H1 (cell line): ENCODE results near the gene ACBD6.

Experiments
- RAD21 ChIP-seq, 2 experiments: IDR thresholded peaks in 1 of 2; conservative IDR thresholded peaks in 1 of 2; 2 replicates each; pipeline ENCODE4 v1.6.1; 2011; ENCODE audit warnings: low read depth in 2 of 2, low read length in 2 of 2, improper control_type of control experiment in 1 of 2, inconsistent platforms in 1 of 2, mild to moderate bottlenecking in 1 of 2, moderate library complexity in 1 of 2
- SAP30 ChIP-seq: fragments of 300-600 bp; sonication (generic); IDR thresholded peaks from 2 replicates; pipeline ENCODE4 v1.7.1; 2012; ENCODE audit warnings: low read length, moderate library complexity, mild to moderate bottlenecking, inconsistent platforms; ENCODE audit not compliant: insufficient read depth, insufficient replicate concordance
- ZNF274 ChIP-seq: IDR thresholded peaks from 2 replicates; pipeline ENCODE4 v1.7.0; 2012; ENCODE audit warnings: low read length, borderline replicate concordance; ENCODE audit errors: extremely low read depth
- TF ChIP-seq, protein P1 (sequence below), 3 experiments: IDR thresholded peaks; 1 replicate in 2 of 3; 2 replicates in 1 of 3; pipeline versions ENCODE4 v1.5.1 to v1.6.1; 2011; ENCODE audit warnings: low read length in 3 of 3, mild to moderate bottlenecking in 3 of 3, inconsistent platforms in 2 of 3, low read depth in 1 of 3, moderate library complexity in 1 of 3; ENCODE audit not compliant: insufficient read depth in 1 of 3; ENCODE audit errors: control extremely low read depth in 1 of 3

DNA sequence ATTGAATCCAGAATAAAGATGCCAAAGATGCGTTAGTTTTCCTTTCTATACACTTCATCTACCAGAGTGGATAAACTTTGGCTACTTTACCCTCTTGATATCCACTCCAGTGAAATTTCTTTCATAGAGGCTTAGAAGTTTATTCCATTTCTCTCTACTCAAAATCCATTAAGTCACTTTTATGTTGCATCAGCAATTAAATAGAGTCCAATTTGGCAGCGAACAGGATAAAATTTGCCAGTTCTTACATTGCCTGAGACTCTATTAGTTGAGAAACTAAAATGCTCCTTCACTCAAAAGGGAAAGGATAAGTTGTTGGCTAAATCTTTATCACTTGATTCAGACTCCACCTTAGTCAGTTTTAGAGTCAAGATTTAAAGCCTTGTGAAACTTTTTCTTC, 57.9 kb downstream of the ACBD6 start:
- TF ChIP-seq, protein P1, sequence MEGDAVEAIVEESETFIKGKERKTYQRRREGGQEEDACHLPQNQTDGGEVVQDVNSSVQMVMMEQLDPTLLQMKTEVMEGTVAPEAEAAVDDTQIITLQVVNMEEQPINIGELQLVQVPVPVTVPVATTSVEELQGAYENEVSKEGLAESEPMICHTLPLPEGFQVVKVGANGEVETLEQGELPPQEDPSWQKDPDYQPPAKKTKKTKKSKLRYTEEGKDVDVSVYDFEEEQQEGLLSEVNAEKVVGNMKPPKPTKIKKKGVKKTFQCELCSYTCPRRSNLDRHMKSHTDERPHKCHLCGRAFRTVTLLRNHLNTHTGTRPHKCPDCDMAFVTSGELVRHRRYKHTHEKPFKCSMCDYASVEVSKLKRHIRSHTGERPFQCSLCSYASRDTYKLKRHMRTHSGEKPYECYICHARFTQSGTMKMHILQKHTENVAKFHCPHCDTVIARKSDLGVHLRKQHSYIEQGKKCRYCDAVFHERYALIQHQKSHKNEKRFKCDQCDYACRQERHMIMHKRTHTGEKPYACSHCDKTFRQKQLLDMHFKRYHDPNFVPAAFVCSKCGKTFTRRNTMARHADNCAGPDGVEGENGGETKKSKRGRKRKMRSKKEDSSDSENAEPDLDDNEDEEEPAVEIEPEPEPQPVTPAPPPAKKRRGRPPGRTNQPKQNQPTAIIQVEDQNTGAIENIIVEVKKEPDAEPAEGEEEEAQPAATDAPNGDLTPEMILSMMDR (IDR thresholded peaks at IDR 0.05; ENCODE audit: control extremely low read depth in 1 of 3, insufficient read depth in 1 of 3, low read depth in 1 of 3, low read length in 3 of 3), result no peak
- TF ChIP-seq ZNF274, result no peak
- TF ChIP-seq SAP30, result no peak
- TF ChIP-seq RAD21 (IDR thresholded peaks at IDR 0.05 in 1 of 2, conservative IDR thresholded peaks at IDR 0.05 in 1 of 2; ENCODE audit: low read depth in 2 of 2, low read length in 2 of 2), result no peak
